Measurements from ENCODE around the gene PHLPP1.

- TF ChIP-seq CTCF (conservative IDR thresholded peaks at IDR 0.05; ENCODE audit: low read length) (no peak), EZH2phosphoT487 (IDR thresholded peaks at IDR 0.05; ENCODE audit: borderline replicate concordance, low read depth, low read length) (no peak)
These were observed 284.6 kb downstream of the PHLPP1 start for GRCh38 chr18:62999921-63000320.

Data from OCI-LY7 (cell line).